Measurements from ENCODE around the gene POLR3B. TPM values are rescaled to one million over a fixed set of nuclear protein-coding genes. Genes with fewer than 3 reads are reported as not detected.

The POLR3B gene
- total RNA-seq, 1 donor from 2014 or later = 15.1 TPM

DNA sequence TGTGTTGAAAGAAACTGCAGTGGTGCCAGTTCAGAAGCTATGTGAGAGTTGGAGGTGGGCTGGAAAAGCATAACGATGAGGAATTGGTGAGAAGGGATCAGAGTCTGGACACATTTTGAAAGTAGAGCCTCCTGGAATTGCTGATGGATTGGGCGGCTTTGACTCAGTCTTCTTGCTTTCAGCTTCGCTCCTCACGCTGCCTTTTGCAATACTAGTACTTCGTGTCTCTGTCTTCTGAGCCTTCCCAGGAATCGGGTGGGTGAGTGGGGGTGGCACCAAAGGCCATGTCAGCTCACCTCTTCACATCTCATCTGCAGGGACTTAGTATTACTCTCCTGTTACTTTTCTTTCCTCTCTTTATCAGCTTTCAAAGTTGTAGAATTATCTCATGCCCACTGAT lies 123.7 kb downstream of the POLR3B start:
- H3K27ac ChIP-seq (ENCODE audit: low read depth, low read length) = no peak overlapping the region
- H3K9ac ChIP-seq (ENCODE audit: low read depth in 1 of 3, low read length in 3 of 3) = no peak overlapping the region
- no peaks in the 10 kb centered on the region for H3K36me3 ChIP-seq (ENCODE audit: control insufficient read depth in 3 of 3, insufficient read depth in 3 of 3, low read length in 3 of 3)
- H3K4me1 ChIP-seq (ENCODE audit: control insufficient read depth in 3 of 3, insufficient read depth in 3 of 3, low read length in 3 of 3) = no peaks in the 10 kb centered on the region
- H3K27me3 ChIP-seq (ENCODE audit: control insufficient read depth in 3 of 3, insufficient read depth in 3 of 3, low read length in 3 of 3) = no peaks in the 10 kb centered on the region
- no peaks in the 10 kb centered on the region for H3K9me3 ChIP-seq (ENCODE audit: control insufficient read depth in 3 of 3, low read length in 3 of 3)
- no peak overlapping the region for H3K4me3 ChIP-seq (ENCODE audit: low read length in 3 of 3)

DNA sequence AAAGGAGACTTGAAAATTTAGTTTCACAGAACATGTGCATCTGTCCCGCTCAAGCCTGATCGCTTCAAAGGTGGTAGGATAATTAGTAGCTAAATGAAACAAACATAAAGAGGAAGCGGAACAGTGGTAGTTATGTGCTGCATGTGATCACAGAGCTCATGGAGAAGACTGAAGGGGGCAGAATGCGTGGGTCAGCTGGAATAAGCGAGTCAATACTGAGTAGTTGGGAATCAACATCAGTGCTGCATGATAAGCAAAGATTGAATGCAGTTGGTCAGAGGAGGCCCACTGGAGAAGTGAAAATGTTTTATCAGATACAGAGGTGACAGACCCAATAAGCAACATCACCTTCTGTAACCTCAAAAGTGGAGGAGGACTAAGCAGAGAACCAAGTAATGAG lies 130.1 kb downstream of the POLR3B start:
- Histone ChIP-seq H3K27ac (ENCODE audit: low read depth, low read length) (no peak overlapping the region), H3K9ac (ENCODE audit: low read depth in 1 of 3, low read length in 3 of 3) (no peak overlapping the region), H3K36me3 (ENCODE audit: control insufficient read depth in 3 of 3, insufficient read depth in 3 of 3, low read length in 3 of 3) (no peaks in the 10 kb centered on the region), H3K27me3 (ENCODE audit: control insufficient read depth in 3 of 3, insufficient read depth in 3 of 3, low read length in 3 of 3) (no peaks in the 10 kb centered on the region), H3K4me3 (ENCODE audit: low read length in 3 of 3) (no peak overlapping the region), H3K9me3 (ENCODE audit: control insufficient read depth in 3 of 3, low read length in 3 of 3) (no peaks in the 10 kb centered on the region), H3K4me1 (ENCODE audit: control insufficient read depth in 3 of 3, insufficient read depth in 3 of 3, low read length in 3 of 3) (no peaks in the 10 kb centered on the region)

DNA sequence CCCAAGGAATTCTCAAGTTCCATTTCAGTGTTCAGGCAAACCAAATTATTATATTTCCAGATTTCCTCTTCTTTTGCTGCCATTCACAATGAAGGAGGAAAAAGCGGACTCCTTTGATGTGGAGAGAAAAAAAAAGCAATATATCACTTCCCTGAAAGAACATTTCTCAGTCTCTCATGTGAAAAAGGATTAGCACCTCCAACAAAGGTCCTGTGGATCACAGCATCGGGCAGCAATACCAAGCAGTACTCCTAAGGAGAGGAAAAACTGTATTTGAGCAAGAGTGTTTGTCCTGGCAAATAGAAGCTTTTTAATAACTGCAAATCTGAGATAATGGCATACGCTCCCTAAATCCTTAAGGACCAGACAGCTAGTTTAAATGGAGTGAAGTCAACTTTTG lies 131.3 kb downstream of the POLR3B start:
- no peak overlapping the region for H3K27ac ChIP-seq (ENCODE audit: low read depth, low read length)
- no peak overlapping the region for H3K9ac ChIP-seq (ENCODE audit: low read depth in 1 of 3, low read length in 3 of 3)
- H3K9me3 ChIP-seq (ENCODE audit: control insufficient read depth in 3 of 3, low read length in 3 of 3) = no peaks in the 10 kb centered on the region
- no peaks in the 10 kb centered on the region for H3K4me1 ChIP-seq (ENCODE audit: control insufficient read depth in 3 of 3, insufficient read depth in 3 of 3, low read length in 3 of 3)
- no peaks in the 10 kb centered on the region for H3K36me3 ChIP-seq (ENCODE audit: control insufficient read depth in 3 of 3, insufficient read depth in 3 of 3, low read length in 3 of 3)
- H3K4me3 ChIP-seq (ENCODE audit: low read length in 3 of 3) = no peak overlapping the region
- no peaks in the 10 kb centered on the region for H3K27me3 ChIP-seq (ENCODE audit: control insufficient read depth in 3 of 3, insufficient read depth in 3 of 3, low read length in 3 of 3)

DNA sequence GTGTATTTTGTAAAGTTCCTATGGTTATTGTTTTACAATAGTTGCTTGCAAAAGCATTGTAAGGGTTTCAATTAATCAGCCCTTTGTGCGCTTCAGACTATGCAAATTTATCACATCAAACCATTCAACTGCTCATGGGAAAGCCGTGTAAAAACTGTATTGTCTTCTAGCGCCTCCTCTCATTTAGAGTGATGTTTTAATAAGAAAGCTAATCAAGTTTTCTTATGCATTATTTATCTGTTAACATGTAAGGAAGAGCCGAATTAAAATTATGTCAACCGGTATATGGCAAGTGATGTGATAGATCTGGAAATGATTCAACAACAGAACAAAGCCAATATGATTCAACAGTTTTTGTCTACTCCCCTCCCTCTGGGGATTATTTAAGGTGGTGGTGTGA lies 132.7 kb downstream of the POLR3B start:
- no peak overlapping the region for H3K27ac ChIP-seq (ENCODE audit: low read depth, low read length)

DNA sequence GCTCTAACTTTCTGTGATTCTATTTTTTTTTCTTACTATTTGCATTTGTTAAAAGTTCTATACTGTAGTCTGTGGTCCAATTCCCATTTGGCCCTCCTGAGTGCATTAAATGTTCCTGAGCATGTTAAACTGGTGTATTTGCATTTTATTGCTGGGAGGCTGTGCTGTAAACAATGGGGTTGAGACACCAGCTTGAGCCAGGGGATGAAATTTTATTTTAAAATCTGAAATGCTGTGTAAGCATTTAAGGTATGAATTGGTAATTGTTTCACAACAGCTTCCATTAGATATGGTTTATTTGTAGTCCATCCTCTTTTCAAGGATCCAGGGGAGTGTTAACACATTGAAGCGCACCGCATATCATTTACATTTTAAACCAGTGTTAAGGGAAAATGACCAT lies 135.3 kb downstream of the POLR3B start:
- Histone ChIP-seq H3K9me3 (ENCODE audit: control insufficient read depth in 3 of 3, low read length in 3 of 3) (no peaks in the 10 kb centered on the region), H3K9ac (ENCODE audit: low read depth in 1 of 3, low read length in 3 of 3) (no peak overlapping the region), H3K4me3 (ENCODE audit: low read length in 3 of 3) (no peak overlapping the region), H3K36me3 (ENCODE audit: control insufficient read depth in 3 of 3, insufficient read depth in 3 of 3, low read length in 3 of 3) (peaks cover 6 to 16% (median 9%) of the 10 kb centered on the region in 3 donors), H3K4me1 (ENCODE audit: control insufficient read depth in 3 of 3, insufficient read depth in 3 of 3, low read length in 3 of 3) (no peaks in the 10 kb centered on the region), H3K27me3 (ENCODE audit: control insufficient read depth in 3 of 3, insufficient read depth in 3 of 3, low read length in 3 of 3) (no peaks in the 10 kb centered on the region), H3K27ac (ENCODE audit: low read depth, low read length) (no peak overlapping the region)

More for the DNA sequence above, 132.7 kb downstream of the POLR3B start:
- Histone ChIP-seq H3K36me3 (ENCODE audit: control insufficient read depth in 3 of 3, insufficient read depth in 3 of 3, low read length in 3 of 3) (no peaks in the 10 kb centered on the region), H3K27me3 (ENCODE audit: control insufficient read depth in 3 of 3, insufficient read depth in 3 of 3, low read length in 3 of 3) (no peaks in the 10 kb centered on the region), H3K9me3 (ENCODE audit: control insufficient read depth in 3 of 3, low read length in 3 of 3) (no peaks in the 10 kb centered on the region), H3K4me1 (ENCODE audit: control insufficient read depth in 3 of 3, insufficient read depth in 3 of 3, low read length in 3 of 3) (no peaks in the 10 kb centered on the region), H3K4me3 (ENCODE audit: low read length in 3 of 3) (no peak overlapping the region), H3K9ac (ENCODE audit: low read depth in 1 of 3, low read length in 3 of 3) (no peak overlapping the region)

DNA sequence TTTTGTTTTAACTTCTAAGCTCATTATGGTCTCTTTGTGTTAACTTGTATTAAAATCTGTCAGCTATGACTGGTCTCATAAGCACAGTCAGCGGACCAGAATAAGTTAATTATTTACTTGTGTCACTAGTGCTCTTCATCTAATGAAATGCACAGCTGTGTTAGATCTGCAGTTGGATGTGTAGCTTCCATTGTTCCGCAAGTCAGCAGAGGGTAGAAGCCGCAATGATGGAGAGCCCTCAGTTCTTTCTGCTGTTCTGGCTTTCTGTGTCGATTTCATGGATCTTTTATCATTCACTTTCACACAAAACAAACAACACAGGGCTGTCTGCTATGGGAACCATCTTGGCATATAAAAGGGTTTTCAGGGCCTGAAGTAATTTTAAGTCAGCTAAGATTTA lies 136.0 kb downstream of the POLR3B start:
- H3K9ac ChIP-seq (ENCODE audit: low read depth in 1 of 3, low read length in 3 of 3) = no peak overlapping the region
- no peak overlapping the region for H3K27ac ChIP-seq (ENCODE audit: low read depth, low read length)
- H3K4me3 ChIP-seq (ENCODE audit: low read length in 3 of 3) = no peak overlapping the region
- H3K4me1 ChIP-seq (ENCODE audit: control insufficient read depth in 3 of 3, insufficient read depth in 3 of 3, low read length in 3 of 3) = no peaks in the 10 kb centered on the region
- H3K27me3 ChIP-seq (ENCODE audit: control insufficient read depth in 3 of 3, insufficient read depth in 3 of 3, low read length in 3 of 3) = no peaks in the 10 kb centered on the region
- no peaks in the 10 kb centered on the region for H3K9me3 ChIP-seq (ENCODE audit: control insufficient read depth in 3 of 3, low read length in 3 of 3)
- H3K36me3 ChIP-seq (ENCODE audit: control insufficient read depth in 3 of 3, insufficient read depth in 3 of 3, low read length in 3 of 3) = peaks cover 6 to 16% (median 13%) of the 10 kb centered on the region in 3 donors

DNA sequence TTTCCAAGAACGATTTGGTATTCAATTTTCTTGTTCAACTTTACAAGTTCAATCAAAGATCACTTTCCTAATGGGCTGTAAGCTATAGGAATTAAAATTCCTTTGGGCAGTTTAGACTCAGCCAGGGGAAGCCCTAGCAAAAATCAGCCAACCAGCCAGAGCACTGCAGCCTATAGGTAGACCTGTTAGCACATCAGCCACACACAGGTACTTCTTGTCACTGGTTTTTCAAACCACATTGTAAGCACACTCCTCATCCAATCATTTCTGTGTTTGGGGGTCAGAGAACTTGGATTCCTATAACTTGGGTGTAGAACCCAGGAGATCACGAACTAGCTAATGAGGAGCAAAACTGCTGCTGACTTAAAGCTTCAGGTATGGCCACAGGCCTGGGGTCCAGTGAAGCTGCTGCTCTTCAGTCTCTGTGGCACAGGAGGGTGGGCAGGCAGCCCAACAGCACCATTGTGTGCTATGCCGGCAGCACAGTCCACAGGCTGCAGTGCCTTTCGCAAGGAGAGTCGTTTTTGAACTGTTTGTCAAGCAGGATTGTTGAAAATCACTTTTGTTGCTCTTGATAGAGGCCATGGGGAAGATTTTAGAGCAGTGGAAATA lies 137.9 kb downstream of the POLR3B start:
- no peaks in the 10 kb centered on the region for H3K9me3 ChIP-seq (ENCODE audit: control insufficient read depth in 3 of 3, low read length in 3 of 3)
- no peak overlapping the region for H3K27ac ChIP-seq (ENCODE audit: low read depth, low read length)
- H3K27me3 ChIP-seq (ENCODE audit: control insufficient read depth in 3 of 3, insufficient read depth in 3 of 3, low read length in 3 of 3) = no peaks in the 10 kb centered on the region
- H3K4me3 ChIP-seq (ENCODE audit: low read length in 3 of 3) = no peak overlapping the region
- peaks cover 8 to 20% (median 14%) of the 10 kb centered on the region in 3 donors for H3K36me3 ChIP-seq (ENCODE audit: control insufficient read depth in 3 of 3, insufficient read depth in 3 of 3, low read length in 3 of 3)
- no peaks in the 10 kb centered on the region for H3K4me1 ChIP-seq (ENCODE audit: control insufficient read depth in 3 of 3, insufficient read depth in 3 of 3, low read length in 3 of 3)
- H3K9ac ChIP-seq (ENCODE audit: low read depth in 1 of 3, low read length in 3 of 3) = no peak overlapping the region

DNA sequence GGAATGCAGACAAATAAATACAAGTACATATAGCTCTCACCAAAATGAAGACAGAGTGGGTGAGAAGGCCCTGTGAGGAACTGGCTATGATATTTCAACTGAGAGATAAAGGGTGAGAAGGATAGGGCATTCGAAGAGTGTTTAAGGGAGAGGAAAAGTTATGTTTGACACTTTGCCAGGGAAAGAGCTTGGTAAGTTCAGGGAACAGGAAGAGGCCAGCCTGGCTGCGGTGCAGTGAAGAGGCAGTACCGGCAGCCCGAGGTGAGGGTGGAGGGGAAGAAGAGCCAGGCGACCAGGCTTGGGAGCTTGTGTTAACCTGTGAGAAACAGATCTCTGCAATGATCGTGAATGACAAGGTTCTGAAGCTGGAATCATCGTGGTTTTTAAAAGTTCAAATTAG lies 140.5 kb downstream of the POLR3B start:
- Histone ChIP-seq H3K9ac (ENCODE audit: low read depth in 1 of 3, low read length in 3 of 3) (no peak overlapping the region), H3K9me3 (ENCODE audit: control insufficient read depth in 3 of 3, low read length in 3 of 3) (no peaks in the 10 kb centered on the region), H3K36me3 (ENCODE audit: control insufficient read depth in 3 of 3, insufficient read depth in 3 of 3, low read length in 3 of 3) (peaks cover 18 to 29% (median 29%) of the 10 kb centered on the region in 3 donors), H3K27ac (ENCODE audit: low read depth, low read length) (no peak overlapping the region), H3K27me3 (ENCODE audit: control insufficient read depth in 3 of 3, insufficient read depth in 3 of 3, low read length in 3 of 3) (no peaks in the 10 kb centered on the region), H3K4me3 (ENCODE audit: low read length in 3 of 3) (no peak overlapping the region), H3K4me1 (ENCODE audit: control insufficient read depth in 3 of 3, insufficient read depth in 3 of 3, low read length in 3 of 3) (no peaks in the 10 kb centered on the region)

DNA sequence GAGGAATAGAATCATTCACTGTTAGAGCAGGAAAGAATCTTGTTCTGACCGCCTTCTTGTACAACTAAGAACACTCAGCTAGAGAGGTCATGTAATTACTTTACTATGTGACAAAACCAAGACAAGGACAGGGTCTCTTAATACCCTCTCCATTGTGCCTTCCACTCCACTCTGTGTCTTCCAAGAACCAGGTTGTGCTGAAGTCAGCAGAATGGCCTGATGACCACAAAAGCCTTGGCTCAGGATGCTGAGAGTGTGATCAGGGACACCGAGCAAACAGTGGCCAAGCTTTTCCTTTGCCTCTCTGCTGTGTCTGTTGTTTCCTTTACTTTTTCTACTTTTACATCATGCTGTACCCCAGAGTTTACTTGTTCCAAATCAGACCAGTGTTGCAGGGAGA lies 142.1 kb downstream of the POLR3B start:
- Histone ChIP-seq H3K9me3 (ENCODE audit: control insufficient read depth in 3 of 3, low read length in 3 of 3) (no peaks in the 10 kb centered on the region), H3K36me3 (ENCODE audit: control insufficient read depth in 3 of 3, insufficient read depth in 3 of 3, low read length in 3 of 3) (peaks cover 24 to 39% (median 37%) of the 10 kb centered on the region in 3 donors), H3K4me3 (ENCODE audit: low read length in 3 of 3) (no peak overlapping the region), H3K9ac (ENCODE audit: low read depth in 1 of 3, low read length in 3 of 3) (no peak overlapping the region), H3K4me1 (ENCODE audit: control insufficient read depth in 3 of 3, insufficient read depth in 3 of 3, low read length in 3 of 3) (no peaks in the 10 kb centered on the region), H3K27me3 (ENCODE audit: control insufficient read depth in 3 of 3, insufficient read depth in 3 of 3, low read length in 3 of 3) (no peaks in the 10 kb centered on the region), H3K27ac (ENCODE audit: low read depth, low read length) (no peak overlapping the region)

DNA sequence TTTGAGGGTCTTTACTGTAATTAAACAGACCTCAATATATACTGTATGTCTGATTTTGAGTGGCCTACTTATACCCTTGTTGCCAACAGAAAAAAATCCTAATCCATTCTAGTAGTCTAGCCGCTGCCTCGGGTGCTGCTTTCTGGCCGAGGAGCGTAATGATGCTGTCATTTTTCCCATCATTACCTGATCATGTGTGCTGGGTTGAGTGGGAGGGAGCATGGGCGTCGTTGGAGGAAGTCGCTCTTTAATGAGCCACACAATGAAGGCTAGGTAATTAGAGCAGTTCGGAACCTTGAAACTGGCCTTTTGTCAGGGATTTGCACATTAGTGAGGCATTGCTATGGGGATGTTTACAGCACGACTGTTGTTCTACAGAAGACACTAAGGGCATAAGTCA lies 149.1 kb downstream of the POLR3B start:
- Histone ChIP-seq H3K27me3 (ENCODE audit: control insufficient read depth in 3 of 3, insufficient read depth in 3 of 3, low read length in 3 of 3) (no peaks in the 10 kb centered on the region), H3K9ac (ENCODE audit: low read depth in 1 of 3, low read length in 3 of 3) (no peak overlapping the region), H3K4me3 (ENCODE audit: low read length in 3 of 3) (no peak overlapping the region), H3K4me1 (ENCODE audit: control insufficient read depth in 3 of 3, insufficient read depth in 3 of 3, low read length in 3 of 3) (peaks cover 0 to 4% (median 0%) of the 10 kb centered on the region in 3 donors), H3K27ac (ENCODE audit: low read depth, low read length) (no peak overlapping the region), H3K36me3 (ENCODE audit: control insufficient read depth in 3 of 3, insufficient read depth in 3 of 3, low read length in 3 of 3) (peaks cover 17 to 32% (median 24%) of the 10 kb centered on the region in 3 donors), H3K9me3 (ENCODE audit: control insufficient read depth in 3 of 3, low read length in 3 of 3) (no peaks in the 10 kb centered on the region)

All from skeletal muscle tissue (tissue), 4 donors.